Kasumi-1 (cell line): Measurements from ENCODE around the gene TAMALIN.

Experiments used
- DNase-seq, 2 experiments: peaks; one replicate each; lab custom pipeline; 2025; lab: John Stamatoyannopoulos, UW

The TAMALIN gene

GRCh38 chr12:51984657-51985056 lies 22.1 kb upstream of the TAMALIN start:
- no peak for DNase-seq

- no peak for DNase-seq
These were observed 21.5 kb upstream of the TAMALIN start for GRCh38 chr12:51985154-51985835.

GRCh38 chr12:51986834-51987233 lies 19.9 kb upstream of the TAMALIN start:
- no peak for DNase-seq

DNA sequence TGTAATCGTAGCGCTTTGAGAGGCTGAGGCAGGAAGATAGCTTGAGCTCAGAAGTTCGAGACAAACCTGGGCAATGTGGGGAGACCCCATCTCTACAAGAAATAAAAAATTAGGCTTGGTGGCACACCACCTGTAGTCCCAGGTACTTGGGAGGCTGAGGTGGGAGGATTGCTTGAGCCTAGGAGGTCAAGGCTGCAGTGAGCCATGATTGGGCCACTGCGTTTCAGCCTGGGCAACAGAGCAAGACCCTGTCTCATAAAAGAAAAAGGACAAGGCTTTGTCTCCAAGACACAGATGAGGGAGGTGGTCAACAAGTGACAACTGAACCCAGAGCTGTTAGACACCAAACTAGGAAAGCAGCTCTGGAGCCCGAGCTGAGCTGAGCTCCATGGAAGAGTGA lies 14.5 kb upstream of the TAMALIN start:
- no peak for DNase-seq

- DNase-seq = no peak
These were observed 12.3 kb upstream of the TAMALIN start for GRCh38 chr12:51994539-51994820.

DNA sequence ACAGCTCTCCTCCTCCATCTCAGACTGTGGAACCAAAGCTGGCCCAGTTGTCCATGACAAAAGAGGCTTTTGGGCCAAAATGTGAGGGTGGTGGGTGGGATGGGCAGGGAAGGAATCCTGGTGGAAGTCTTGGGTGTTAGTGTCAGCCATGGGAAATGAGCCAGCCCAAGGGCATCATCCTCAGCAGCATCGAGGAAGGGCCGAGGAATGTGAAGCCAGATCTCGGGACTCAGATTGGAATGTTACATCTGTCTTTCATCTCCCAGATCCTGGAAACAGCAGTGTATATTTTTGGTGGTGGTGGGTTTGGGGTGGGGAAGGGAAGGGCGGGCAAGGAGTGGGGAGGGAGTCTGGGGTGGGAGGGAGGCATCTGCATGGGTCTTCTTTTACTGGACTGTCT lies 11.8 kb upstream of the TAMALIN start:
- no peak for DNase-seq

DNA sequence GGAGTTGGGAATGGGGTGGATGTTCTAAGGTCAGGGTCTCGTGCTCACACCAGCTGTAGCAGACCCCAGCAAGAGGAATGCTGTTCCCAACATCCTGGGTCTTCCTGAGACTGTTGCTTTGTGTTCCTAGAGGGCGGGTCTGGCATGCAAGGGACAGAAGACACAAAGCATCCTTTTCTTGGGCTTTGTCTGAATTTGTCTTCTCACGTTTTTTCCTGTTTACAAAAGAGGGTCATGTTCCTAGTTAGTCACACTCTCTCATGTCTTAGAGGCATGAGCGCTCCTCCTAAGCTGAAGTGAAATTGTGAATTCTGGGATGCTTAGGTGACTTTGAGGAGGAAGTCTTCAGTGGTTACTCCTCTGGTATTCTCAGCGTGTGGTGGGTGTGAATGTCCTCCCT lies 9.6 kb upstream of the TAMALIN start:
- DNase-seq = no peak

GRCh38 chr12:52003016-52003550 lies 3.7 kb upstream of the TAMALIN start:
- no peak for DNase-seq

DNA sequence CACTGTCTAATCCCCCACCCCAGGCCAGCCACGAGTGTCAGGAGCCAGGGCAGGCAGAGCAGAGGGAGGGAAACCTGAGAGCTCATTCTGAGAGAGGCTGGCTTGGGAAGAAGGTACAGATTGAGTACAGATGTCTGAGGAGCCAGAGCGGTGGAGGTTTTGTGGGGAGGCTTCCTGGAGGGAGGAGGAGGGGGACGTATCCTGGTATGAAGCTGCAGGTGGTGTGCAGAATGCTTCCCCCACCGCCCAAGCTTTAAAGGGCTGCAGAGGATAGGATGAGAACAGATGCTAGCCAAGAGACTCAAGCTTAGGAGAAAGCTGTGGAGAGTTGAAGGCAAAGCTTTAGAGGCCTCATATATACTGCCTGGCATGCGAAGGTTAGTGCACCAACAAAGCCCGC lies 3.2 kb upstream of the TAMALIN start:
- DNase-seq = no peak

- peak in 1 of 2 experiments; percentile 32 for DNase-seq
These were observed 2.6 kb upstream of the TAMALIN start for GRCh38 chr12:52004042-52004648.

DNA sequence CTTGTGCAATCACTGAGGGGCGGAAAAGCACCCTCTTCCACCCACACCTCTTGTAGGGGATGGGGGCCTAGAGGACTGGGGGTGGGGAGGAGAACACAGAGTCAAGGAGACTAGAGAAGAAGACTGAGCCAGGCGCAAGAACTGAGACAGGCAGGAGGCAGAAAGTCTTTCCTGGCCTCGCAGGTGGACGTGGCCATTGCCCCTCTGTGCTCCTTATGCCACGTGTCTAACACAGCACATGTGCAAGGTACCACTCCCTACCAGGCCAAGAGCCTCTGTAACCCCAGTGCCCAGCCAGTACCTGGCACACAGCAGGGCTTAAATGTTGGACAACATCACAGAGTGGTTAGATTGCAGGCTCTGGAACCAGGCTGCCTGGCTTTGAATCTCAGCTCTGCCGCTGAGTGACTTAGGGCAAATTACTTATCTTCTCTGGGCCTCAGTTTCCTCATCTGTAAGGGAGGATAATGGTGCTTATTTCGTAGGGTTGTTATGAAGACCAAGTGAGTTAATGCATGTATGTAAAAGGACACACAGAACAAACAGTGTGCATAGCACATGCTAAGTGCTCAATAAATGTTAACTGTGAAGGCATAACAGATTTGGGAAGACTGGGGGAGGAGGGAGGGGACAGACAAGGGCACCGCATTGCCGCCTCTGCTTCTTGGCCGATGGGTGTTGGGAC lies 1.4 kb upstream of the TAMALIN start:
- no peak for DNase-seq

DNA sequence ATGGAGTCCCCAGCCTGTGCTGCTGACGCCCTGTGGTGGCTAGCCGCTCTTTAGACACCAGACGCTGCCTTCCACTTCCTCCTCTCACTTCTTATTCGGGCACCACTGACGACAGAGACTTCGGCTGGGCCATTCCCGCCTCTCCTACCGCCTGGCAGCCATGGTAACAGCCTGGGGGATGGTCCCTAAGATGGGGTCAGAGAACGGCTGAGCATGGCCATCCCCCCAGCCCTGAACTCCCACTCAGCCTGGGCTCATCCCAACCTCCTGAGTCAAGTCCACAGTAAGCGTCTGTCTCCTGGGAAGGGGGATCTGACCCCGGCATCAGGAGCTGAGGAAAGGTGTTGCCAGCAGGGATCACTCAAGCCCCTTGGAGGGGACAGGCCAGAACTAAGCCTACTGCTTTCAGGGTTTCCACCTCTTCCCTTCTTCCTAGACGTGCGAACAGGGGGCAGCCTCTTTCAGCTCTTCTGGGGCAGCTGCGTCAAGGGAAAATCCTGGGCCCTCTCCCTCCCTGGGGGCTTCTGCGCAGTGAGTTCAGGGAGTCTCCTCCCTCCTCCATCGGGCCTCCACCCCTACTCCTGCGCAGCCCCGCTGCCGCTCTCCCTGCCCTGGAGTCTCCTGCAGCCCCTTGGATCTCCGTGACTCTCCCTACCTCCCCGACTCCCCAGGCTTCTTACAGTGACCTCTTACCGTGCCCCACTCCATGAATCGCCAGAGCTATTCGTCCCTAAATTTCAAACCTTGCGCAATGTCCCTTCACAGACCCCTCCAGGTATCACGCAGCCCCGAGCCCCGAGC lies 643 bp upstream of the TAMALIN start:
- DNase-seq = peak; percentile 75 to 79

DNA sequence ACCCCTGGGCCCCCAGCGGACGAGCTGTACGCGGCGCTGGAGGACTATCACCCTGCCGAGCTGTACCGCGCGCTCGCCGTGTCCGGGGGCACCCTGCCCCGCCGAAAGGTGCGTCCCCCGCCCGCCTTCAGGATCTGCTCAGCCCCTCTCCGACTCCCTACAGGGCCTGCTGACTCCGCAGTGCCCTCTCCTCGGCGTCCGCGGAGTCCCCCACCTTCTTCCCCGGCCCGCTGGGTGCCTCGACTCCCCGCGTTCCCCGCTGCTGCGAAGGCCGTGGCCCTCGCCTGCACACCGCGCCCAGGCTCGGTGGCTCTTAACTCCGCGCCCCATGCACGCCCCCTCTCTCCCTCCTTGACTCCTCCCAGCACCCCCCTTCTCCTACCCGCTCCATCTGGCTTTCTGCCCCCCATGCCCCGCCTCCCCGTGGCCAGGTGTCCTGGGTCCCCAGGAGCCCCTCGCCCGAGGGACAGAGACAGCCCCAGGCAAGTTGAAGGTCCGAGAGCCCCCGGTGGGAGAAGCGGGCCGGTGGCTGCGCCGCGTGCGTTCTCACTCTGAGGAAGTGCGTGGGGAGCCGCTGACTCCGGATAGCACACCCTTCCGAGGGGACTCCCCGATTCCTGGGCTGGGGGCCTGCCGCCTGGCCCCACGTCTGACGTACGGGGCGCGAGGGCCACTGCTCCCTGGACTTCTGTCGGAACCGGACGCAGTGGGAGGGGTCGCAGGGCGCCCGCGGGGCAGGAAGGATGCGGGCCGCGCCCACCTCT lies 594 bp downstream of the TAMALIN start:
- DNase-seq = no peak

- DNase-seq = no peak
These were observed 1.3 kb downstream of the TAMALIN start for GRCh38 chr12:52007982-52008510.

DNA sequence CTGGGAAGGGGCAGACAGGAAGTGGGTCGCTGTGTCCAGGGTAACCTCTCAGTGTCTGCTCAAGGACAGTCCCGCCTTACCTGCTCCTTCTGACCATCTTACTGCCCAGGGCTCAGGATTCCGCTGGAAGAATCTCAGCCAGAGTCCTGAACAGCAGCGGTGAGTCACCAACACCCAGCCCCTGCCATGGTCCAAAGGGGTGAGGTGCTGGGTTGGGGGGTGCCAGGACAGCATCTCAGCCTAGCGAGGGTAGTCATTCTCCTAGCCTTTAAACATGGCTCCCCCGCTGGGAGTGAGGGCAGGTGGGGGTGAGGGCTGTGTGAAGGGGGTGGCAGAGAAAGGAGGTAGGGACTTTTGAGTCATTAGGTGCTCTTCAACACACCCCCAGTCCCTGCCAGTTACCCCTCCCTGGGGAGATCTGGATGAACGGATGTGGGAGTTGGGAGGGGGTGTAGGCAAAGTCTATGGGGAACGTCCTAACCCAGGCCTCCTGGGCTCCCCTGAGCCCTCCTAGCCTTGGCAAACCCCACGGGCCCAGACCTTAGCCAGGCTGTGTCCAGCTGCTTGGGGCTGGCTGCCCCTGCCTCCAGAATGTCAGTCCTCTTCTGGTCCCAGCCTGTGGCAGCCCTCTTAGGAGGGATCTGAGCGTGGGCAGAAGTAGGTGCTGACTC lies 2.5 kb downstream of the TAMALIN start:
- DNase-seq = no peak

- DNase-seq = no peak
These were observed 3.4 kb downstream of the TAMALIN start for GRCh38 chr12:52010152-52010622.

- no peak for DNase-seq
These were observed 4.2 kb downstream of the TAMALIN start for GRCh38 chr12:52010692-52011601.

DNA sequence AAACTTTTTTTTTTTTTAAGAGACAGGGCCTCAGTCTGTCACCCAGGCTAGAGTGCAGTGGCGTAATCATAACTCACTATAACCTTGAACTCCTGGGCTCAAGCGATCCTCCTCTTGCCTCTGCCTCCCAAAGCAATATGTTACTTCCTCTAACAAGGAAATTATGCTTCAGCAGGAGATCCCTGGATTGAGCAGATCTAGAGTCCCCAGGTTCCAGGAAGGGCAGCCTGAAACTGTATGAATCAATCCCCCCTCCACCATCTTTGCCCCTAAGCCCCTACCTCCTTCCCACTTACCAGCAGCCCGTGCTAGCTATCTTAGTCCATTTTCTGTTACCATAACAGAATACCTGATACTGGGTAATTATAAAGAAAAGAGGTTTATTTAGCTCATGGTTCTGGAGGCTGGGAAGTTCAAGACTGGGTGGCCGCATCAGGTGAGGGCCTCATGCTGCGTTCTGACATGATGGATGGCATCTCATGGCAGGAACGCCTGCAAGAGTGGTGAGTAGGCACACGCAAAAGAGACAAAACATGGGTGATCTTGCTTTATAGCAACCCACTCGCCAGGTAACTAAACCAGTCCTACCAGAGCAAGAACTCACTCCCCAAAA lies 5.0 kb downstream of the TAMALIN start:
- DNase-seq = no peak

DNA sequence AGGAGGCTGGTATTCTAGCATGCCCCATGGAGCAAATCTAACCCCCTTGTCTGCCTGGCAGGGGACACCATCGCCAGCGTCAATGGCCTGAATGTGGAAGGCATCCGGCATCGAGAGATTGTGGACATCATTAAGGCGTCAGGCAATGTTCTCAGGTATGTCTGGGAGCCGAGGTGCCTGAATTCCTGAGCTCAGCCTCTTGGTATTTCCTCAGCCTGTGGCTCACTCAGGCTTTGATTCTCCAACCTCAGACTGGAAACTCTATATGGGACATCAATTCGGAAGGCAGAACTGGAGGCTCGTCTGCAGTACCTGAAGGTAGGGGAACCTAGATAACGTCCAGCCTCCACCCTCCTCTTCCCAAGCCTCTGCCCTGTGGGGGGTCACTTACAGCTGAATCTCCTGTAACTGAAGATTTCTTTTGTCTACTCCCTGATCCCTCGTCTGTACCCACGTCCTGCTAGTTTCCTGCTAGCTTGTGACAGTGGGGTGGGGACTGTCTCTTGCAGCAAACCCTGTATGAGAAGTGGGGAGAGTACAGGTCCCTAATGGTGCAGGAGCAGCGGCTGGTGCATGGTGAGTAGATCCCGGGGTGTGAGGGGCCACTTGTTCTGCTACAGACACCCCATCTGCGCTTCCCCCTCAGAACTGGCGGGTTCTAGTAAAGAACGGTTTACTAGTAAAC lies 7.0 kb downstream of the TAMALIN start:
- no peak for DNase-seq
